ENCODE data around the gene DUSP7. TPM values are rescaled to one million over a fixed set of nuclear protein-coding genes. Genes with fewer than 3 reads are reported as not detected.

DUSP7 gene
- total RNA-seq, 1 experiment from 2014 or later = 40.9 TPM

DNA sequence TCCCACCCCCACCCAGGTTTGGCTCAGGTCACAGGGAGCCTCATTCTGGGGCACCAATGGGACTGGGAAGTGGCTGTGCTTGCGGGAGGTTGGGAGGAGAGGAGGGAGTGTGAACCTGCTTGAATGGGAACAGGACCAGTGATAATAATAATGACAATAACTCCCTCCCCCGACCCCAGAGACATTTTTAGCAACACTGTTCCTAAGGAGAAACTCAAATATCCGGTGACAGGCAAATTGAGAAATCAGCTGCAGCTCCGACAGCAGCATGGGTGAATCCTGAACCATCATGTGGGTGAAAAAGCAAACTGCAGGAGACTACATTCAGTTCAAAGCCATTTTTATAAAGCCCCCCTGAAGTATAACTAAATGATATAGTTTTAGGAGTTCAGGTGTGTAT, 49.1 kb downstream of the DUSP7 start:
- ChIA-PET POLR2A (ENCODE audit: unreplicated experiment) (no interaction called here), CTCF (interaction anchor here (0.6 kb wide), 1 partner anchor 239 kb away, joined by 4 read pairs; no protein-coding TSS in a partner anchor)
- no peak overlapping the region for H3K4me2 ChIP-seq (ENCODE audit: low read length)
- no peaks in the 10 kb centered on the region for H3K4me1 ChIP-seq (ENCODE audit: insufficient read depth, low read length)
- H3K9ac ChIP-seq (ENCODE audit: low read length) = no peak overlapping the region
- no peaks in the 10 kb centered on the region for H3K79me2 ChIP-seq (ENCODE audit: low read length)
- intact Hi-C loops (cut with micrococcal nuclease) = no loop called here
- H3K36me3 ChIP-seq (ENCODE audit: low read depth, low read length) = no peaks in the 10 kb centered on the region
- no peak overlapping the region for H3K27ac ChIP-seq (ENCODE audit: low read length)
- no peak overlapping the region for H3K4me3 ChIP-seq (ENCODE audit: low read length)
- no peak for ATAC-seq
- no peaks in the 10 kb centered on the region for H3K9me2 ChIP-seq (replicated peaks; ENCODE audit: low read length)
- H3K9me3 ChIP-seq (ENCODE audit: low read length) = no peaks in the 10 kb centered on the region
- TF ChIP-seq, protein P1, sequence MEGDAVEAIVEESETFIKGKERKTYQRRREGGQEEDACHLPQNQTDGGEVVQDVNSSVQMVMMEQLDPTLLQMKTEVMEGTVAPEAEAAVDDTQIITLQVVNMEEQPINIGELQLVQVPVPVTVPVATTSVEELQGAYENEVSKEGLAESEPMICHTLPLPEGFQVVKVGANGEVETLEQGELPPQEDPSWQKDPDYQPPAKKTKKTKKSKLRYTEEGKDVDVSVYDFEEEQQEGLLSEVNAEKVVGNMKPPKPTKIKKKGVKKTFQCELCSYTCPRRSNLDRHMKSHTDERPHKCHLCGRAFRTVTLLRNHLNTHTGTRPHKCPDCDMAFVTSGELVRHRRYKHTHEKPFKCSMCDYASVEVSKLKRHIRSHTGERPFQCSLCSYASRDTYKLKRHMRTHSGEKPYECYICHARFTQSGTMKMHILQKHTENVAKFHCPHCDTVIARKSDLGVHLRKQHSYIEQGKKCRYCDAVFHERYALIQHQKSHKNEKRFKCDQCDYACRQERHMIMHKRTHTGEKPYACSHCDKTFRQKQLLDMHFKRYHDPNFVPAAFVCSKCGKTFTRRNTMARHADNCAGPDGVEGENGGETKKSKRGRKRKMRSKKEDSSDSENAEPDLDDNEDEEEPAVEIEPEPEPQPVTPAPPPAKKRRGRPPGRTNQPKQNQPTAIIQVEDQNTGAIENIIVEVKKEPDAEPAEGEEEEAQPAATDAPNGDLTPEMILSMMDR (conservative IDR thresholded peaks at IDR 0.05; ENCODE audit: low read depth, low read length) = no peak
- TF ChIP-seq EZH2 (IDR thresholded peaks at IDR 0.05; ENCODE audit: low read length, unreplicated experiment) (no peak), EZH2phosphoT487 (IDR thresholded peaks at IDR 0.05; ENCODE audit: borderline replicate concordance, low read length) (no peak)
- no peak overlapping the region for H2AFZ ChIP-seq (ENCODE audit: low read length)
- no peaks in the 10 kb centered on the region for H3F3A ChIP-seq (ENCODE audit: low read length, unreplicated experiment)
- DNase-seq = no peak
- no peaks in the 10 kb centered on the region for H3K27me3 ChIP-seq (ENCODE audit: low read length)
- BruUV-seq (replicated peaks) = no TSS peak
- H4K20me1 ChIP-seq (ENCODE audit: low read length) = no peaks in the 10 kb centered on the region

DNA sequence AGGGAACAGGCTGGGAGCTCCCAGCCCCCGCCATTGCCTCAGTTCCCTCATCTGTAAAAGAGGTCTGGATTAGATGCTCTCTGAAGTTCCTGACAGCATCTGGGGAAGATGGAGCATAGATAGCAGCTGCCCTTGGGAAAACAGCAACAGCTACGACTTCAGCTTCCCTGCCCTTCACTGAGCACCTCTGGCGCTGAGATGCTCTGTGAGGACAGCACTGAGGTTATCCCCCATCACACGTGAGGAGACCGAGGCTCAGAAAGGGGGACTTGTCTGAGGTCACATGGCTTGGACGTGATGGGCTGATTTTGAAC, 49.6 kb downstream of the DUSP7 start:
- ChIA-PET CTCF (no interaction called here), POLR2A (ENCODE audit: unreplicated experiment) (no interaction called here)
- no peak overlapping the region for H3K4me2 ChIP-seq (ENCODE audit: low read length)
- no peak overlapping the region for H2AFZ ChIP-seq (ENCODE audit: low read length)
- no peaks in the 10 kb centered on the region for H3K9me2 ChIP-seq (replicated peaks; ENCODE audit: low read length)
- no peaks in the 10 kb centered on the region for H3K9me3 ChIP-seq (ENCODE audit: low read length)
- H3K4me3 ChIP-seq (ENCODE audit: low read length) = no peak overlapping the region
- no peaks in the 10 kb centered on the region for H3K36me3 ChIP-seq (ENCODE audit: low read depth, low read length)
- DNase-seq (no peak), ATAC-seq (no peak)
- no peak overlapping the region for H3K9ac ChIP-seq (ENCODE audit: low read length)
- H3K27me3 ChIP-seq (ENCODE audit: low read length) = no peaks in the 10 kb centered on the region
- H3K79me2 ChIP-seq (ENCODE audit: low read length) = no peaks in the 10 kb centered on the region
- no peaks in the 10 kb centered on the region for H3F3A ChIP-seq (ENCODE audit: low read length, unreplicated experiment)
- intact Hi-C loops (cut with micrococcal nuclease) = no loop called here
- no peaks in the 10 kb centered on the region for H3K4me1 ChIP-seq (ENCODE audit: insufficient read depth, low read length)
- BruUV-seq (replicated peaks) = no TSS peak
- no peaks in the 10 kb centered on the region for H4K20me1 ChIP-seq (ENCODE audit: low read length)
- no peak overlapping the region for H3K27ac ChIP-seq (ENCODE audit: low read length)
- TF ChIP-seq, protein P1 (conservative IDR thresholded peaks at IDR 0.05; ENCODE audit: low read depth, low read length) = no peak

DNA sequence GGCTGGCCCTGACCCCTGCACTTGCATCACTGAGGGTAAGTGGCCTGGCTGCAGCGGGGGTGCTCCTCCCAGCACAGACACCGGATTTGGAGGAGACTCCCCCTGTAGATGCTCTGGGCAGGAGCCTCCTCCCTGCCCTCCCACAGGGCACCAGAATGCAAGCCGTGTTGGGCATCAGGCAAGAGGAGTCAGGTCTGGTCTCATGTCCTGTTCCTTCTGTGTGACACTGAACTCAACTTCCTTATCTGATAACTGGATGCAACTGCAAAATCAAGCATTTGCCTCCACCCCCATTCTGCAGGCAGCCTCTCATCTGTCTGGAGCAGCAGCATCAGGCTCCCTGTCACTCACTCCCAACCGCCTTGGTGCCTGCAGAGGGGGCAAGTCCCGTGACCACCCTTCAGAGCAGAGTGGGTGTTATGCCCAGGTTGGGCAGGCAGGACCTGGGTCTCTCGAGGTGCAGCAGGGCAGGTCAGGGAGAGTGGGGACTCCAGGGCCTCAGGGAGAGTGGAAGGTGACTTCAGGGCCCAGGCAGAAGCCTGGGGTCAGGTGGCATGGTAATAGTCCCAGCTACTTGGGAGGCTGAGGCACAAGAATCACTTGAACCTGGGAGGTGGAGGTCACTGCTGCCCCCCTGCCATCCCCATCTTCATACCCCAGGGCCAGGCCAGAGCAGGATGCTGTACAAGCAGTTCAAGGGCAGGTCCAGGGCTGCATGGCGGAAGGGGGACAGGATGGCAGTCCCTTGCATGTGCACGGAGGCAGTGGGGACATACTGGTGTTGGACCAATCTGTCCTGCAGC, 50.2 kb downstream of the DUSP7 start:
- Histone ChIP-seq H3K9me2 (replicated peaks; ENCODE audit: low read length) (no peaks in the 10 kb centered on the region), H3K4me1 (ENCODE audit: insufficient read depth, low read length) (no peaks in the 10 kb centered on the region), H4K20me1 (ENCODE audit: low read length) (no peaks in the 10 kb centered on the region), H3K27ac (ENCODE audit: low read length) (no peak overlapping the region), H3K4me3 (ENCODE audit: low read length) (no peak overlapping the region), H3K9ac (ENCODE audit: low read length) (no peak overlapping the region), H2AFZ (ENCODE audit: low read length) (no peak overlapping the region), H3K36me3 (ENCODE audit: low read depth, low read length) (no peaks in the 10 kb centered on the region), H3K4me2 (ENCODE audit: low read length) (no peak overlapping the region), H3K79me2 (ENCODE audit: low read length) (no peaks in the 10 kb centered on the region), H3K27me3 (ENCODE audit: low read length) (no peaks in the 10 kb centered on the region), H3F3A (ENCODE audit: low read length, unreplicated experiment) (no peaks in the 10 kb centered on the region), H3K9me3 (ENCODE audit: low read length) (no peaks in the 10 kb centered on the region)
- intact Hi-C loops (cut with micrococcal nuclease) = no loop called here
- TF ChIP-seq EZH2 (IDR thresholded peaks at IDR 0.05; ENCODE audit: low read length, unreplicated experiment) (no peak), EZH2phosphoT487 (IDR thresholded peaks at IDR 0.05; ENCODE audit: borderline replicate concordance, low read length) (no peak)
- TF ChIP-seq, protein P1 (conservative IDR thresholded peaks at IDR 0.05; ENCODE audit: low read depth, low read length) = no peak
- ATAC-seq (no peak), DNase-seq (no peak)
- ChIA-PET POLR2A (ENCODE audit: unreplicated experiment) (no interaction called here), CTCF (interaction anchor here (0.6 kb wide), 1 partner anchor 141 kb away, joined by 3 read pairs; no protein-coding TSS in a partner anchor)
- no TSS peak for BruUV-seq (replicated peaks)
